Activated CD4-positive, alpha-beta T cell treated with anti-CD3 and anti-CD28 coated beads for 36 hours (primary cell): ENCODE data around the gene FBL. TPM values are rescaled to one million over a fixed set of nuclear protein-coding genes. Genes with fewer than 3 reads are reported as not detected.
A peak's percentile ranks its signal among the peaks of the same experiment; 100 is the strongest.
"Not testable (repeated sequence)": the region's sequence is repeated elsewhere in the genome, so short reads cannot be mapped to it uniquely, and the experiment has no call there.

ENCODE experiments used
- ATAC-seq: fragments of 200-7000 bp; cut with Tn5 transposase; one replicate; pipeline ENCODE4 v1.10.0; 2021; ENCODE audit warnings: mild to moderate bottlenecking, moderate library complexity
- CTCF ChIA-PET: fragments of 350-600 bp; sonication (Branson Sonifier 250); formaldehyde crosslinking; loops from one replicate; lab custom pipeline; 2021; ENCODE audit warnings: antibody characterized with exemption; lab: Charles Lee
- POLR2A ChIA-PET: fragments of 350-600 bp; sonication (Branson Sonifier 250); formaldehyde crosslinking; loops from one replicate; lab custom pipeline; 2021; ENCODE audit warnings: antibody characterized with exemption, inconsistent platforms; lab: Charles Lee
- DNase-seq: peaks from one replicate; pipeline ENCODE4 v3.0.0-alpha.2; 2020
- H3K27ac Mint-ChIP-seq: one replicate; pipeline ENCODE4 v1.8.0; 2021; ENCODE audit warnings: mixed read lengths
- H3K27me3 Mint-ChIP-seq: one replicate; pipeline ENCODE4 v1.8.0; 2021; ENCODE audit warnings: mixed read lengths
- H3K36me3 Mint-ChIP-seq: one replicate; pipeline ENCODE4 v1.8.0; 2021; ENCODE audit warnings: low read depth, mixed read lengths
- H3K4me1 Mint-ChIP-seq: one replicate; pipeline ENCODE4 v1.8.0; 2021; ENCODE audit warnings: mixed read lengths
- H3K4me3 Mint-ChIP-seq: one replicate; pipeline ENCODE4 v1.8.0; 2021; ENCODE audit warnings: mild to moderate bottlenecking, moderate library complexity, mixed read lengths
- H3K9me3 Mint-ChIP-seq: one replicate; pipeline ENCODE4 v1.8.0; 2021; ENCODE audit warnings: low read depth, mixed read lengths
- intact Hi-C, 2 experiments: fragments of 100-400 bp; cut with DNase I in 1 of 2; cut with micrococcal nuclease in 1 of 2; formaldehyde crosslinking; loops; one replicate each; pipeline versions ENCODE4 v1.14.2 to v1.15.1; 2022 to 2024; cut with DNase I, micrococcal nuclease
- total RNA-seq, 2 experiments: library from RNA; stranded (reverse); gene quantifications; one replicate each; pipeline ENCODE4 v1.2.3, GENCODE V29; 2021

Gene FBL
- total RNA-seq, 2 experiments from 2014 or later: 742 to 890 TPM

DNA sequence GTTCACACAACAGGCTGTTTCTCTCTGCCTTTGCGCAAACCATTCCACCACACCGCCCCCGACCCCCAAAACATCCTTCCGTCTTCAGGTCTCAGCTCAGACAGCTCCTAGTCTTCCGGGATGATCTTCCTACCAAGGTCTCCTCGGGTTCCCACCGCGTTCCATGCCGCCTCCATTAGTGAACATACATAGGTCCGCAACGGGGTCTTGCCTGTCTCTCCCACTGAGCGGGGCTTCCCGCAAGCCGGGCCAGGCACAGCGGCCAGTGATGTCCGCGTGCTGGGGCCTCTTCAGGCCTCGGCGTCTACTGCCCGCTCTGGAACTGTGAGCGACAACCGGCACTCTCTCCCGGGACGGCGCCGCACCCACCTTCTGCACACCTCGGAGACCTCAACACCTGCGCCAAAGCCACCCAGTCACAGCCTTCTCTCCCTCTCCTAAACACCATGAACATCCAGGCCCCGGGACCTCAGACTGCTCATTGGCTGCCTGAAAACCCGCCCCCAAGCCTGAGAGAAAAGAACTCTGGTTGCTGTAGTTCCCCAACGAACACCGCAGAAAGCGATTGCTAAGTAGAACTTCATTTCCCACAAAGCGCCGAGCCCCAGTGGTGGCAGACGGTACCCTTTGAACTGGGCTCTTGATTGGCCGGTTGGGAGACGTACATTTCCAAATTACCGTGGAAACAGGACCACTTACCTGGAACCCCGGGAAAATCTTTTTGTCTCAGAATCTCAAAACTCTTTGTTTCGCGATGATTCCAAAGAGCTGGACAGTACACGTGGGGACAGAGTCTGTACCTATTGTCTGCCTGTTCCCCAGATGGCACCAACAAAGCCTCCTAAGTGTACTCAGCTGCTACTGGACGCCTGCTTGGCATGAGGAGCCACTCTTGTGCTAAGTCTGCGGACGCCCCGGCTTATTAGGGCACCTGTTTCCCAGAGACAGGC, 21.8 kb downstream of the FBL start:
- Mint-ChIP-seq H3K4me1 (peaks cover 6% of the 10 kb centered on the region), H3K27ac (no peak overlapping the region), H3K4me3 (no peak overlapping the region), H3K9me3 (no peaks in the 10 kb centered on the region), H3K27me3 (no peaks in the 10 kb centered on the region), H3K36me3 (peaks cover 21% of the 10 kb centered on the region)
- ChIA-PET CTCF (interaction anchor here (0.6 to 2.1 kb wide), 6 partner anchors 9 to 1725 kb away, joined by 3 to 15 read pairs (median 3); no protein-coding TSS in a partner anchor), POLR2A (interaction anchor here (1.4 kb wide), 1 partner anchor 9 kb away, joined by 5 read pairs; the partner anchor contains the start of gene DYRK1B)
- peak; percentile 100 for ATAC-seq
- peak; percentile 94 for DNase-seq
- intact Hi-C loops: loop anchor here (1.0 kb wide), 7 partner anchors 9 to 367 kb away; partner anchors contain the start of genes DYRK1B (in 1 of the 2), FBL (in 1 of the 2), MAP3K10 (in 1 of the 2) and PSMC4 (in 1 of the 2)

GRCh38 chr19:39823686-39824085, 22.5 kb downstream of the FBL start:
- POLR2A ChIA-PET: no interaction called here
- Mint-ChIP-seq H3K27ac (no peak overlapping the region), H3K9me3 (no peaks in the 10 kb centered on the region), H3K4me1 (peaks cover 11% of the 10 kb centered on the region), H3K27me3 (no peaks in the 10 kb centered on the region), H3K4me3 (no peak overlapping the region), H3K36me3 (peaks cover 13% of the 10 kb centered on the region)
- CTCF ChIA-PET: interaction anchor here (0.6 to 2.1 kb wide), 3 partner anchors 20 to 285 kb away, joined by 3 to 15 read pairs (median 8); no protein-coding TSS in a partner anchor
- intact Hi-C loops: loop anchor here (1.0 kb wide), 7 partner anchors 10 to 368 kb away; partner anchors contain the start of genes DYRK1B (in 1 of the 2), FBL (in 1 of the 2), MAP3K10 (in 1 of the 2) and PSMC4 (in 1 of the 2)
- no peak for DNase-seq
- no peak for ATAC-seq

DNA sequence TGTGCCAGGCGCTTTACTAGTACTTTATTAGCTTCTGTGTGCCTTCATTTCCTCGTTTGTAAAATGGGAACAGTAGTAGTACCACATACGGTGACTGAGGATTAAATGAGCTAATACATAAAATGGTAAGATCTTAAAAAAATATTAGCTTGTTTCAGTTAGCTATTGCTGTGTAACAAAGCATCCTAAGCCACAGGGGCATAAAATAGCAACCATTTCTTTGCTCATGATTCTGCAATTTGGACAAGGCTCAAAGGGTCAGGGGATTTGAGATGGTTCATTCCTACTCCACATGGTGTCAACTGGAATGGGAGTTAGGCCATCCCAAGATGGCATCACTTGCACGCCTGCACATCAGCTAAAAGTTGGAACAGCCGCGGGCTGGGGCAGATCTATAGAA, 25.5 kb downstream of the FBL start:
- DNase-seq (no peak), ATAC-seq (no peak)
- Mint-ChIP-seq H3K9me3 (no peaks in the 10 kb centered on the region), H3K27ac (no peak overlapping the region), H3K4me3 (no peak overlapping the region), H3K36me3 (peaks cover 4% of the 10 kb centered on the region), H3K4me1 (peaks cover 15% of the 10 kb centered on the region), H3K27me3 (no peaks in the 10 kb centered on the region)
- intact Hi-C loops: no loop called here
- CTCF ChIA-PET: interaction anchor here (0.9 to 1.3 kb wide), 2 partner anchors 24 to 28 kb away, joined by 6 to 9 read pairs; no protein-coding TSS in a partner anchor
- POLR2A ChIA-PET: interaction anchor here (0.5 to 1.1 kb wide), 3 partner anchors 13 to 308 kb away, joined by 3 to 4 read pairs (median 4); no protein-coding TSS in a partner anchor

DNA sequence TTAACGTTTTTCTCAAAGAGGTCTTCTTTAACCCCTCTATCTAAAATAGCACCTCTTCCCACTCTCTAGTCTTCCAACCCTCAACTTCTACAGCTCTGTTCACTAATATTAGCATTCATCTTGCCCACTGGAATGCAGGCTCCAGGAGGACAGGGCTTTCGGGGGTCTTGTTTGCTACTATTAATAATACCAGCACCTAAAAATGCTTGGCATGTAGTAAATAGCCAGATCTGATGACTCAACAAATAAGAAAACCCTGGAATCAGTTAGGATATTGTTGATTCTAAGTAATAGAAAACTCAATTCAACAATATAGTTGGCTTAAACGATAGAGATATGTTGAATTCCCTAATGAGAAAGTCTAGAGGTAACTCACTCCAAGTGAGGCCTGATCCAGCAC, 26.4 kb downstream of the FBL start:
- no peak overlapping the region for H3K27ac Mint-ChIP-seq
- H3K4me1 Mint-ChIP-seq: peaks cover 12% of the 10 kb centered on the region
- no peaks in the 10 kb centered on the region for H3K9me3 Mint-ChIP-seq
- POLR2A ChIA-PET: no interaction called here
- H3K27me3 Mint-ChIP-seq: no peaks in the 10 kb centered on the region
- H3K36me3 Mint-ChIP-seq: peaks cover 4% of the 10 kb centered on the region
- ATAC-seq (no peak), DNase-seq (no peak)
- CTCF ChIA-PET: no interaction called here
- intact Hi-C loops: no loop called here
- no peak overlapping the region for H3K4me3 Mint-ChIP-seq

DNA sequence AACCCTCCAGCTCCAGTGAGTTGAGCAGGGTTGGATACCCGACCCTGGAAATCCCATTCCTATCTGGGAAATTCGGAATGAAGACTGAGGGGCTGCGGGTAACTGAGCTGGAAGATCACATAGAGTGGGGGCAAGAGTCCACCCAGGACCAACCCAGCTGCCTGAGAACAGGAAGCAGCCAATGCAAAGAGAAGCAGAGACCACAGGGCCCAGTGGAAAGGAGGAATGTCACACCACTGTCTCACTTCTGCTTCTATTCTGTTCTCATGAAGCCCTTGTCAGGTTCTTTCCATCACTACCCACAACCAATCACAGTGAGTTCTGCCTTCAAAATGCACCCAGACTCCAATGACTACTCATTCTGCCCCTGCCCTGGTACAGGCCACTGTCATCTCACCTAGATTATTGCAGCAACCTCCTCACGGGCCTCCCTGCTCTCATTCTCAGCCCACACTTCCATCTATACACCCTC, 27.5 kb downstream of the FBL start:
- peaks cover 10% of the 10 kb centered on the region for H3K4me1 Mint-ChIP-seq
- CTCF ChIA-PET: interaction anchor here (0.7 to 1.1 kb wide), 2 partner anchors 26 to 28 kb away, joined by 3 read pairs; partner anchors contain the start of gene FBL
- H3K27me3 Mint-ChIP-seq: no peaks in the 10 kb centered on the region
- no peak for DNase-seq
- POLR2A ChIA-PET: no interaction called here
- no peak overlapping the region for H3K4me3 Mint-ChIP-seq
- intact Hi-C loops: no loop called here
- no peak overlapping the region for H3K27ac Mint-ChIP-seq
- peaks cover 4% of the 10 kb centered on the region for H3K36me3 Mint-ChIP-seq
- H3K9me3 Mint-ChIP-seq: no peaks in the 10 kb centered on the region
- ATAC-seq: peak; percentile 61

GRCh38 chr19:39817888-39818561, 28.2 kb downstream of the FBL start:
- no peaks in the 10 kb centered on the region for H3K9me3 Mint-ChIP-seq
- ATAC-seq (no peak), DNase-seq (no peak)
- peaks cover 10% of the 10 kb centered on the region for H3K4me1 Mint-ChIP-seq
- H3K4me3 Mint-ChIP-seq: no peak overlapping the region
- intact Hi-C loops: no loop called here
- H3K36me3 Mint-ChIP-seq: peaks cover 4% of the 10 kb centered on the region
- no peak overlapping the region for H3K27ac Mint-ChIP-seq
- CTCF ChIA-PET: interaction anchor here (0.7 kb wide), 1 partner anchor 28 kb away, joined by 3 read pairs; the partner anchor contains the start of gene FBL
- POLR2A ChIA-PET: no interaction called here
- H3K27me3 Mint-ChIP-seq: no peaks in the 10 kb centered on the region

- CTCF ChIA-PET: interaction anchor here (1.0 kb wide), 1 partner anchor 24 kb away, joined by 3 read pairs; no protein-coding TSS in a partner anchor
- no peak overlapping the region for H3K4me3 Mint-ChIP-seq
Measured at GRCh38 chr19:39816287-39817048, 29.7 kb downstream of the FBL start.

DNA sequence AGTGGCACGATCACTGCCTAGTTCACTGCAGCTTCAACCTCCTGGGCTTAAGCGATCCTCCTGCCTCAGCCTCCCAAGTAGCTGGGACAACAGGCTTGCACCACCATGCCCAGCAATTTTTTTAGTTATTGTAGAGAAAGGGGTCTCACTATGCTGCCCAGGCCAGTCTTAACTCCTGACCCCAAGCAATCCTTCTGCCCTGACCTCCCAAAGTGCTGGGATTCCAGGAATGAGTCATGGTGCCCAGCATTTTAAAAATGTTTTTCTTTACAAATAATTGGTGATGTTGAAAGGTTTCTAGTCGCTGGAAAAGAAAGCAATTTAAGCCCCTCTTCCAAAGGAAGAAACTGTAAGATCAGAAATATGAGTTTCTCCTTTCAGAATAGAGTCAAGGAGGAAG, 31.6 kb downstream of the FBL start:
- peaks cover 10% of the 10 kb centered on the region for H3K4me1 Mint-ChIP-seq
- no peak for DNase-seq
- peaks cover 4% of the 10 kb centered on the region for H3K36me3 Mint-ChIP-seq
- ChIA-PET CTCF (interaction anchor here (1.9 kb wide), 1 partner anchor 22 kb away, joined by 5 read pairs; no protein-coding TSS in a partner anchor), POLR2A (no interaction called here)
- intact Hi-C loops: no loop called here
- H3K27me3 Mint-ChIP-seq: no peaks in the 10 kb centered on the region
- H3K27ac Mint-ChIP-seq: no peak overlapping the region
- no peak overlapping the region for H3K4me3 Mint-ChIP-seq
- no peaks in the 10 kb centered on the region for H3K9me3 Mint-ChIP-seq
- no peak for ATAC-seq

More at GRCh38 chr19:39816287-39817048, 29.7 kb downstream of the FBL start:
- no peak for DNase-seq
- Mint-ChIP-seq H3K27me3 (no peaks in the 10 kb centered on the region), H3K9me3 (no peaks in the 10 kb centered on the region), H3K27ac (no peak overlapping the region), H3K4me1 (peaks cover 10% of the 10 kb centered on the region), H3K36me3 (peaks cover 4% of the 10 kb centered on the region)
- no peak for ATAC-seq
- intact Hi-C loops: no loop called here
- POLR2A ChIA-PET: no interaction called here

- ATAC-seq, H3K36me3 Mint-ChIP-seq, POLR2A ChIA-PET, intact Hi-C loops, H3K4me3 Mint-ChIP-seq, DNase-seq, H3K4me1 Mint-ChIP-seq, H3K27me3 Mint-ChIP-seq, H3K9me3 Mint-ChIP-seq, H3K27ac Mint-ChIP-seq: not testable (repeated sequence)
- CTCF ChIA-PET: interaction anchor here (1.9 kb wide), 1 partner anchor 21 kb away, joined by 5 read pairs; no protein-coding TSS in a partner anchor
Measured at GRCh38 chr19:39814111-39814510, 32.1 kb downstream of the FBL start.

GRCh38 chr19:39813264-39813993, 32.8 kb downstream of the FBL start:
- Mint-ChIP-seq H3K27ac (no peak overlapping the region), H3K27me3 (no peaks in the 10 kb centered on the region), H3K4me1 (peaks cover 4% of the 10 kb centered on the region), H3K36me3 (peaks cover 4% of the 10 kb centered on the region), H3K9me3 (no peaks in the 10 kb centered on the region), H3K4me3 (no peak overlapping the region)
- ATAC-seq (no peak), DNase-seq (no peak)
- intact Hi-C loops: no loop called here
- ChIA-PET CTCF (interaction anchor here (1.7 kb wide), 1 partner anchor 21 kb away, joined by 6 read pairs; no protein-coding TSS in a partner anchor), POLR2A (no interaction called here)
